Gastroesophageal sphincter (tissue), 4 donors: ENCODE results near the gene PHKG2. TPM values are rescaled to one million over a fixed set of nuclear protein-coding genes. Genes with fewer than 3 reads are reported as not detected.
A peak's percentile ranks its signal among the peaks of the same experiment; 100 is the strongest.

Source experiments
- ATAC-seq: fragments of 150-250 bp; one replicate; pipeline ENCODE4 v1.9.1; 2016; ENCODE audit warnings: mild to moderate bottlenecking, moderate library complexity
- H3K27ac ChIP-seq, 4 donors: fragments of 200-600 bp; sonication (generic) in 3 of 4; 1 replicate in 3 of 4; 2 replicates in 1 of 4; pipeline ENCODE4 v1.5.1; 2016 to 2019
- H3K27me3 ChIP-seq: fragments of 200-600 bp; sonication (generic); one replicate; pipeline ENCODE4 v1.5.1; 2019
- H3K36me3 ChIP-seq, 2 donors: fragments of 200-600 bp; sonication (generic); one replicate each; pipeline ENCODE4 v1.5.1; 2019; ENCODE audit warnings: control low read depth in 1 of 2
- H3K4me1 ChIP-seq, 3 donors: fragments of 200-600 bp; sonication (generic); 1 replicate in 2 of 3; 2 replicates in 1 of 3; pipeline ENCODE4 v1.5.1; 2016 to 2019; ENCODE audit warnings: control low read depth in 2 of 3
- H3K4me3 ChIP-seq, 2 donors: fragments of 200-600 bp; sonication (generic); one replicate each; pipeline ENCODE4 v1.5.1; 2019; ENCODE audit warnings: mild to moderate bottlenecking in 1 of 2, moderate library complexity in 1 of 2
- H3K9me3 ChIP-seq, 3 donors: fragments of 200-600 bp; sonication (generic); one replicate each; pipeline ENCODE4 v1.5.1; 2017 to 2019; ENCODE audit warnings: control low read depth in 2 of 3
- CTCF ChIP-seq, 4 experiments: fragments of 200-600 bp in 2 of 4; fragments of 450-650 bp in 2 of 4; sonication (generic) in 1 of 4; IDR thresholded peaks; one replicate each; pipeline ENCODE4 v1.5.1; 2017 to 2019; ENCODE audit warnings: antibody characterized with exemption in 4 of 4, mild to moderate bottlenecking in 2 of 4, moderate library complexity in 2 of 4
- EP300 ChIP-seq: sonication (generic); formaldehyde crosslinking; IDR thresholded peaks from one replicate; pipeline ENCODE4 v1.6.1; 2017; ENCODE audit warnings: antibody characterized with exemption, mild to moderate bottlenecking
- POLR2A ChIP-seq, 2 donors: fragments of 450-650 bp; IDR thresholded peaks; one replicate each; pipeline ENCODE4 v1.6.1; 2017; ENCODE audit warnings: antibody characterized with exemption in 2 of 2, mild to moderate bottlenecking in 2 of 2, moderate library complexity in 1 of 2
- POLR2AphosphoS5 ChIP-seq: sonication (generic); formaldehyde crosslinking; IDR thresholded peaks from one replicate; pipeline ENCODE4 v1.6.1; 2017; ENCODE audit warnings: antibody characterized with exemption
- WGBS, 2 donors: methylation state at CpG; one replicate each; pipeline ENCODE4 v1.1.5; 2018; ENCODE audit warnings: low coverage in 1 of 2; 5-methylcytosine and 5-hydroxymethylcytosine counted together
- total RNA-seq, 4 donors: library from RNA; depleted of rRNA; stranded (reverse); fragments of >200 nt; gene quantifications; one replicate each; pipeline ENCODE4 v1.1.0, GENCODE V29; 2016

PHKG2 gene
- total RNA-seq, 4 donors from 2014 or later, result 19.4 to 29.0 (median 23.4) TPM

- WGBS, 2 donors, result 90 to 100% methylated on average over 2 to 4 of the region's 25 CpGs
- Histone ChIP-seq H3K4me1 (peaks cover 8 to 35% (median 8%) of the 10 kb centered on the region in 3 donors), H3K27ac (no peak overlapping the region), H3K36me3 (peaks cover 0 to 78% of the 10 kb centered on the region in 2 donors), H3K4me3 (no peak overlapping the region), H3K9me3 (no peaks in the 10 kb centered on the region), H3K27me3 (no peaks in the 10 kb centered on the region)
- TF ChIP-seq CTCF (IDR thresholded peaks at IDR 0.05) (no peak), POLR2A (IDR thresholded peaks at IDR 0.05) (no peak), POLR2AphosphoS5 (no peak), EP300 (no peak)
- no peak for ATAC-seq
These were observed 10.2 kb upstream of the PHKG2 start for GRCh38 chr16:30737794-30738648.

- Histone ChIP-seq H3K27ac (peak overlapping the region in 2 of 4 donors; percentile 70), H3K4me3 (no peak overlapping the region), H3K9me3 (no peaks in the 10 kb centered on the region), H3K36me3 (peaks cover 0 to 77% of the 10 kb centered on the region in 2 donors), H3K27me3 (no peaks in the 10 kb centered on the region), H3K4me1 (peaks cover 8 to 44% (median 8%) of the 10 kb centered on the region in 3 donors)
- 53 to 67% methylated on average over 3 to 4 of the region's 37 CpGs for WGBS, 2 donors
- no peak for ATAC-seq
- TF ChIP-seq EP300 (no peak), POLR2AphosphoS5 (no peak), CTCF (IDR thresholded peaks at IDR 0.05) (no peak), POLR2A (IDR thresholded peaks at IDR 0.05) (no peak)
These were observed 9.0 kb upstream of the PHKG2 start for GRCh38 chr16:30738984-30739951.

GRCh38 chr16:30740364-30741251 is 7.6 kb upstream of the PHKG2 start:
- no peaks in the 10 kb centered on the region for H3K27me3 ChIP-seq
- H3K4me3 ChIP-seq, result peak overlapping the region in 1 of 2 donors; percentile 3
- no peak for TF ChIP-seq EP300
- TF ChIP-seq POLR2AphosphoS5, result peak; percentile 26
- no peak for TF ChIP-seq POLR2A (IDR thresholded peaks at IDR 0.05)
- TF ChIP-seq CTCF (IDR thresholded peaks at IDR 0.05), result no peak
- no peaks in the 10 kb centered on the region for H3K9me3 ChIP-seq
- ATAC-seq, result peak; percentile 90
- peaks cover 8 to 44% (median 8%) of the 10 kb centered on the region in 3 donors for H3K4me1 ChIP-seq
- peak overlapping the region; percentile 14 to 86 (median 70) for H3K27ac ChIP-seq
- H3K36me3 ChIP-seq, result peaks cover 0 to 77% of the 10 kb centered on the region in 2 donors
- WGBS, 2 donors, result 40 to 59% methylated on average over 5 to 8 of the region's 8 CpGs

DNA sequence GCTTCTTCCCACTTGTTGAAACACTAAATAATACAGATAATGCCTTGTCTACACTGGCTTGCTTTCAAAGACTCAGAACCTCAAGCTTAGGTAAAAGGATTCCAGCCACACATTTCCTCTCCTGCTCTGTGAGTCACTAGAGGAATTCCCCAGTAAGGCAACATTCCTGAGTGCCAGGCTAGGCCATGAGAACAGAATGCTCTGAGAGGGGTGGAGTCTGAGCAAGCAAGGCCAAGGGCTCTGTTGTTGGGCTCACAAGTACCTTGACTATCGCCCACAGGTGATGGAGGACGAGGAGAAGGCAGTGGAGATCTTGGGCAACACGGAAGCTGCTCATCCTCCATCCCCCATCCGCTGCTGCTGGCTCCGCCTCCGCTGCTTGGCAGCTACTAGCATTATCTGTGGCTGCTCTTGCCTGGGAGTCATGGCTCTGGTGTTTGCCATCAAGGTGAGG is 6.7 kb upstream of the PHKG2 start:
- TF ChIP-seq EP300, result no peak
- no peak for TF ChIP-seq CTCF (IDR thresholded peaks at IDR 0.05)
- no peak for TF ChIP-seq POLR2A (IDR thresholded peaks at IDR 0.05)
- TF ChIP-seq POLR2AphosphoS5, result no peak
- WGBS, 2 donors, result 72 to 82% methylated on average over 6 of the region's 6 CpGs
- peak; percentile 64 for ATAC-seq
- Histone ChIP-seq H3K27me3 (no peaks in the 10 kb centered on the region), H3K36me3 (peaks cover 0 to 70% of the 10 kb centered on the region in 2 donors), H3K4me1 (peaks cover 8 to 44% (median 8%) of the 10 kb centered on the region in 3 donors), H3K27ac (peak overlapping the region; percentile 14 to 86 (median 70)), H3K4me3 (no peak overlapping the region), H3K9me3 (no peaks in the 10 kb centered on the region)
